ENCODE results near the gene DCAF17.
A peak's percentile ranks its signal among the peaks of the same experiment; 100 is the strongest.

The DCAF17 gene, protein sequence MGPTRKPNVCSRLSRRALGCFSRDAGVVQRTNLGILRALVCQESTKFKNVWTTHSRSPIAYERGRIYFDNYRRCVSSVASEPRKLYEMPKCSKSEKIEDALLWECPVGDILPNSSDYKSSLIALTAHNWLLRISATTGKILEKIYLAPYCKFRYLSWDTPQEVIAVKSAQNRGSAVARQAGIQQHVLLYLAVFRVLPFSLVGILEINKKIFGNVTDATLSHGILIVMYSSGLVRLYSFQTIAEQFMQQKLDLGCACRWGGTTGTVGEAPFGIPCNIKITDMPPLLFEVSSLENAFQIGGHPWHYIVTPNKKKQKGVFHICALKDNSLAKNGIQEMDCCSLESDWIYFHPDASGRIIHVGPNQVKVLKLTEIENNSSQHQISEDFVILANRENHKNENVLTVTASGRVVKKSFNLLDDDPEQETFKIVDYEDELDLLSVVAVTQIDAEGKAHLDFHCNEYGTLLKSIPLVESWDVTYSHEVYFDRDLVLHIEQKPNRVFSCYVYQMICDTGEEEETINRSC

DNA sequence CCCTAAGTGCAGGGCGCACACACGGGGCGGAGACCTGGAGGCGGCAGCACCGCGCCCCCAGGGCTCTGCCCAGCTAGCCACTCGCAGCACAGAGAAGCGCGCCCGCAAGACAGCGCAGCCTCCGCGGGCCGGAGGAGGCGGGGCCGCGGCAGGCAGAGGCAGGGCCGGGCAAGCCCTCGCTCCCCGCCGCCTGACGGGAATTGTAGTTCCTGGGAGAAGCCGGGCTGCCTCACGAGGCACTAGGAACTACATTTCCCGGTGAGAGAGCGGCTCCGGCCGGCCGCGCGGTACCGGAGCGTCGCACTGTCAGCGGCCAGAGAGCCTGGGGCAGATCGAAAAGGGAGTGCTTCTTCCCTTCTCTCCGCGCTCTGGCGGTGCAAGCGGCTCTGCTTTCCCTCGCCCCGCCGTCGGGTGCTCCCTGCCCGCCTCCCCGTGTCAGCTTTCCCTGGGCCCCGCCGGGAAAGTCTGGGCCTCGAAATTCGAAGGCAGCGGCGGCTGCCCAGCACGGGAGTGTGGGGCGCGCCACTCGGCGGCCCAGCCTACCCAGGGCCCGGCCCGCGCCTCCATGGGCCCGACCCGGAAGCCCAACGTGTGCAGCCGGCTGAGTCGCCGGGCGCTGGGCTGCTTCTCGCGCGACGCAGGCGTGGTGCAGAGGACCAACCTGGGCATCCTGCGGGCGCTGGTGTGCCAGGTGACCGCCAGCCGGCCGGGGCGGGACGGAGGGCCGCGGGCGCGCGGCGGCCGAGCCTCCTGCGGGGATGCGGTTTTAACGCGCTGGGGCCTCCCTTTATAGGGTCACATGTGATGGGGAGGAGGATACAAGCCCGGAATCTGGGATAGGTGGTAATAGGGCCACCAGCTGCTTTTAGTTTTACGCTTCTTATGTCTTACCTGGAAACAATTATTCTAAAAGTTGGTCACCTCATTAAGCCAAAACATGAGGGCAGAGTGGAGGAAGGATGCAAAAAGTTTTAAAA lies at the start of gene DCAF17:
Gene DCAF17, plus strand, starts transcription at position 214 of the 977 bp plus-strand sequence. Its CDS starts 352 bp downstream, at position 566.
- peak; percentile 85 to 88 for DNase-seq

DNA sequence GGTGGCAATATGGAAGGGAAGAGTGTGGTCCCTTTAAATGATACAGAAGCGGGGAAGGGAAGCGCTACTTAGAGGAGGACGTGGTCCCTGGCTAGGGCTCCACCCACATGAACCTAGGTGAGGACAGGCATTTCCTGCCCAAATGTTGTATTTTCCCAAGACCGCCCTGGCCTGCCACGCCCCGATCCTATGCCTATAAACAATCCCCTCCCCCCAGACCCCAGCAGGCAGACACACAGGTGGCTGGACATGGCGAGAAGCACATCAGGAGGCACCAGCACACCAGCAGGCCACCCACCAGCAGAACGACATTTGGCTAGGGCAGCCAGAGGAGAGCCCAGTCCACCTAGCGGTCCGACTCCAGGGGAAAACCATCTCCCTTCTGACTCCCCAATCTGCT lies 47.4 kb upstream of the DCAF17 start:
- no peak for DNase-seq

DNA sequence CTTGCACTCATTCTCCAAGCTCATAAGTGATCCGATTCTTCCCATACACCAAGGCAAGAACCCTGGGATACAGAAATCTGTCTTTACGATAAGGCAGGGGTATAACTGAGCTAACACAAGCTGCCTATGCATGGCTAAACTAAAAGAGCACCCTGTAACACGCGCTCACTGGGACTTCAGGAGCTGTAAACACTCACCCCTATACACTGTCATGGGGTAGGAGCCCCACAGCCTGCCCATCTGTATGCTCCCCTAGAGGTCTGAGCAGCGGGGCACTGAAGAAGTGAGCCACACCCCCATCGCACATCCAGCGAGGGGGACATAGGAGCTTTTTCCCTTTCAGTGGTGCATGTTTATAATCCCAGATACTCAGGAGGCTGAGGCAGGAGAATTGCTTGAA lies 47.0 kb upstream of the DCAF17 start:
- no peak for DNase-seq

DNA sequence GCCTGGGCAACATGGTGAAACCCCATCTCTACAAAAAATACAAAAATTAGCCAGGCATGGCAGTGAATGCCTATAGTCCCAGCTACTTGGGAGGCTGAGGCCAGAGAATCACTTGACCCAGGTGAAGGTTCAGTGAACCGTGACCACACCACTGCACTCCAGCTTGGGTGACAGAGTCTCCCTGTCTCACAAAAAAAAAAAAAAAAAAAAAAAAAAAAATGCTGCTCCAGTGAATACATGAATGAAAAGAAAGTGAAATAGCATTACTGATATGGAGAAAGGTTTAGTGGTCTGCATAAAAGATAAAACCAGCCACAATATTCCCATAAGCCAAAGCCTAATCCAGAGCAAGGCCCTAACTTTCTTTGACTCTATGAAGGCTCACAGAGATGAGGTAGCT lies 44.7 kb upstream of the DCAF17 start:
- no peak for DNase-seq

DNA sequence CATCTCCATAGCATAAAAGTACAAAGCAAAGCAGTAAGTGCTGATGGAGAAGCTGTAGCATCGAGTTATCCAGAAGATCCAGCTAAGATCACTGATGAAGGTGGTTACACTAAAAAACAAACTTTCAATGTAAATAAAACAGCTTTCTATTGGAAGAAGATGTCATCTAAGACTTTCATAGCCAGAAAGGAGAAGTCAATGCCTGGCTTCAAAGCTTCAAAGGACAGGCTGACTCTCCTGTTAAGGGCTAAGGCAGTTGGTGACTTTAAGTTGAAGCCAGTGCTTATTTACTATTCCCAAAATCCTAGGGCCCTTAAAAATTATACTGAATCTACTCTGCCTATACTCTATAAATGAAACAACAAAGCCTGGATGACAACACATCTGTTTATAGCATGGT lies 44.2 kb upstream of the DCAF17 start:
- no peak for DNase-seq

DNA sequence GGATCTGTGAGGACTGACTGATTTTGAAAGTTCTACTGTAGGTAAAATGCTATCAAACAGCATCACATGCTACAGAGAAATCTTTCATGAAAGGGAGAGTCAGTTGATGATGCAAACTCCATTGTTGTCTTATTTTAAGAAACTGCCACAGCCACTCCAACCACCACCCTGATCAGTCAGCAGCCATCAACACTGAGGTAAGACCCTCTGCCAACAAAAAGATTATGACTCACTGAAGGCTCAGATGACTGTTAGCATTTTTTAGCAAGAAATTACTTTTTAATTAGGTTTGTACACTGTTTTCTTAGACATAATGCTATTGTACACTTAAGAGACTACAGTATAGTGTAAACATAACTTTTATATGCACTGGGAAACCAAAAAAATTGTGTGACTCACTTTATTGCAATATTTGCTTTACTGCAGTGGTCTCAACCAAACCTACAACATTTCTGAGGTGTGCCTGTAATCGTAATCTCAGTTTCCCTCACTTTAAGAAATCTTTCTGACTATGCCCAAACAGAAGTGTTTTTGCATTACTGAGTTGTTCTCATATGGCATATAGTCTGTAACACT lies 43.0 kb upstream of the DCAF17 start:
- DNase-seq = peak in 1 of 2 donors; percentile 9

DNA sequence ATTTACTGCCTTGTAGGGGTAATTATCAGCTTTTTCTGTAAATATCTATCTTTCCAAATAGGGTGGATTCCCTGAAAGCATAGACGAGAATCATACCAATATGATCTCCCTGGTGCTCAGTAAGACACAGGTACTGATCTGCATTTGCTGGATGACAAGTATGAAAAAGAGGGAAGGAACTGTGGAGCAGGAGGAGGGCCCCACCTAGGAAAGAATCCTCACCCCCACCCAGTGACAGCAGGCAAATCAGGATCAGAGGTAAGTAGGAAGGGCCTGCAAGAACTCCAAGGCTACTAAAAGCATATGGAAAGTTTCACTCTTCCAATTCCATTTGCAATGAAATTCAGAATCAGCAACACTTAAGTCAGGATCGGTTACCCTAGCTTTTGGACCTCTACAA lies 42.5 kb upstream of the DCAF17 start:
- no peak for DNase-seq

DNA sequence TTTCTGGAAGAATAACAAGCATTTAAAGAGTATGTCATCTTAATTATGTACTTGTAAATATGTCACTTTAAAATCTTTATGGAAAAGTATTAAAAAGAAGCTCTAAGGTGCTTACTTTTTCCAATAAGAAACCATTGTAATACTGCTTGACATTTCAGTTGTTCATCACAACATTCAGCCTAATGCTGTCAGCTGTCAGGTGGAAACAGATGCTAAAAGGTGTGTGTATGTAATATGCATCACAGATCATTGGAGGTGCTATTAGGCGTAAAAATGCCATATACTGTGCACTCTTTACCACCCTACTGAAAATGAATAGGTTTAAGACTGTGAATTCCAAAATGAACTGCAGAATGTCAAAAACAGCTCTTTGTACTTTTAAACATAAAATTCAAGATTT lies 40.5 kb upstream of the DCAF17 start:
- no peak for DNase-seq

DNA sequence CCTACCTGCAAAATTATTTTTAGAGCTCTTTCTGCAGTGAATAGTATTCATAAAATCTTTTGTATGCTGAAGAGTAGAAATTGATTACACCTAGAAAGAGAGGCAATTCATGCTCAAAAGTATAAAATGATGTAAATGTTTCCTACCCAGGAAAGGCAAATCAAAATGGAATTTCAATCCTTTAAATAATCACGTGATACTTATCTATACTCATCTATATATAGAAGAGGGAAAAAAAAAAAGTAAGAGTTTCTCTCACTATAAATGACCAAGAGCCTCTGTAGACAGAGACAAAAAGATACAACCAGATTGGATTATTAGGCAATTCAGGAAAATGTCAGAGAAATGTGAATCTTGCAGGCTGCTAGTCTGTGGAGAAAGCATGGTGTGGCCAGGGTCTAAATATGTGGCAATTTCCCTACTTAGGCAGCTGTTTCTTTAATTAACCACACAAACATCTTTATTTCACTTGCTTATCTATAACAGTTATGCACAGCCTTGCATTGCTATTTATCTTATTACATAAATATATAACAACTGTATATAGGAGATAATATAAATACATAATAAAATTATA lies 39.8 kb upstream of the DCAF17 start:
- no peak for DNase-seq

DNA sequence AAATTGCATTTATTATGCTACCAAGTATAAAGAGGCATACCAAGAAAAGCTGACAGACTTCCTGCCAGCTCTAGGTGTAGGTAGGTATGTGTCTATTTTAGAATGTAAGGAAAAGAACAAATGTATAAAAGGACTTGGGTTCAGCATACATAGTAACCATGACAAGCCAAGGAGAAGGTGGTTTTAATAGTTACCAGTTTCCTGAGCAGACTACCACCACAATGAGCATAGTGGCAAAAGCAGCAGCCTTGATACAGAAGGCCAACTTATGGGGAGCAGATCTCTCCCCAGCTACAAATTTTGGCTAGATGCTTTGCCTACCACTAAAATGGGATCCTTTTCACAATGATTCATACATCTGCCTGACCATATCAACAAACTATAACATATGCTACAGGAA lies 34.7 kb upstream of the DCAF17 start:
- DNase-seq = no peak

DNA sequence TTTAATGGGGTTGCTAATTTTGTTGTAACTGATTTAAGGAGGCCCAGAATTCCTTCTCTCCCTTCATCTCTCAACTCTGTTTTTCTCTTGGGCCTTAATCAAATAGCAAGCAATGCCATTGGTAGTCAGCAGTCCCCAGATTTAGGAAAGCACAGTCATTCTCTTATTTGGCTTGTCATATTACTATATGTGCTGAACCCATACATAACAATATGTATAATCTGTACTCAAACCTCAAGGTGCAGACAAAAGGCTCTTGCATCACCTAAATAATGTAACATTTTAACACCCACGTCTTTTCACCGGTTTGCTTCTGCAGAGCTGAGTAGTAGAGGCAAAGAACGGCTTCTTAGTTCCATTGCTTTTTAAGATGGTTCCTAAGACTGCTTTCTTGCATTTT lies 33.6 kb upstream of the DCAF17 start:
- no peak for DNase-seq

DNA sequence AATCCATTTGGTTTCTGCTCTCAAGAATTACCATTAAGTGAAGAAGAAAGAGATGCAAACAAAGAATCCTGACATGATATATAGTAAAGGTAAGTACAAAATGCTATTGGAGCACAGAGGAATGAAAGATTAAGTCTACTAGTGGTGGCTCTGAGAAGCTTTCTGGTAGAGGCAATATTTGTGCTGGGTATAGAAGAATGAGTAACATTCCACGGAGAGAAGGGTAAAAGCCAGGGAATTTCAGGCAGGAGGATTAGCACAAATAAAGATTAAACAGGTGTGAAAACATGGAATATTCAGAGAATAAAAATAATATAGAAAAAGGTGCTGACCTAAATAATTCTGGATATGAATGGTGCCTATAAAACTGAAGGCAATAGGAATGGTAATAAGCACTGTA lies 32.1 kb upstream of the DCAF17 start:
- no peak for DNase-seq

DNA sequence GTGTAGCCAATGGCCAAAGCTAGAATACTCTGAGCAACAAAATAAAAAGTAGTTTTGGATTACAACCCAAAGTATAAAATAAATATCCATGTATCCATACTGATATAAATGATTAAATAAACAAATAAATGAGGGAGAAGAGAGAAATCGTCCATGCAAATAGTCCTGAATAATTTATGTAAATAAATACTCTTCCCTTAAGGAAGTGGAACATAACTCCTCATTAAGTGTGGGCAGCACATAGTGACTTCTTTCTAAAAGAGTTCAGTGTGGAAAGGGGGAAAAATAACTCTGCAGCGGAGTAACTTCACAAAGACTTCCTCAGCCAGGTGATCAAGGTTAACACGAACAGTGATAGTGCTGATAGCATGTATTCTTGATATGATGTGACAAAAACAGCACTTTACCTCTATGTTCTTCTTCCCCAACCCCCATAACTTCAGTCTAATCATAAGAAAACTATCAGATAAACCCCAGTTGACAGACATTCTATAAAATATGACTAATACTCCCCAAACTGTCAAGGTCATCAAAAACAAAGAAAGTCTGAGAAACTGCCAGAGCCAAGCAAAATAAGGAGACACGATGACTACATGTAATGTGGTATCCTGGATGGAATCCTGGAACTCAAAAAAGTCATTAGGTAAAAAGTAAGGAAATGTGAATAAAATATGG lies 31.0 kb upstream of the DCAF17 start:
- no peak for DNase-seq

DNA sequence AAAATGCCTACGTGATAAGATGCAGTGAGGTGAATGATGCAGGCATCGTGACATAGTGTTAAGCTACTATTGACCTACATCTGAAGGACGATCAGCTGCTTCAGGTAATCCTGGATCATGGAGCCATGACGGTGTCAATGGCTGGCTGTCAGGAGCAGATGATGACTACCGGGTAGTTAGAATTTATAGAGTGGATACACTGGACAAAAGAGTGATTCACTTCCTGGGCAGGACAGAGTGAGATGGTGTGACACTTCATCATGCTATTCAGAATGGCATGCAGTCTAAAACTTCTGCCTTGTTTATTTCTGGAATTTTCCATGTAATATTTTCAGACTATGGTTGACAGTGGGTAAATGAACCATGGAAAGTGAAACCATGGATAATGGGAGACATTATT lies 29.8 kb upstream of the DCAF17 start:
- no peak for DNase-seq

DNA sequence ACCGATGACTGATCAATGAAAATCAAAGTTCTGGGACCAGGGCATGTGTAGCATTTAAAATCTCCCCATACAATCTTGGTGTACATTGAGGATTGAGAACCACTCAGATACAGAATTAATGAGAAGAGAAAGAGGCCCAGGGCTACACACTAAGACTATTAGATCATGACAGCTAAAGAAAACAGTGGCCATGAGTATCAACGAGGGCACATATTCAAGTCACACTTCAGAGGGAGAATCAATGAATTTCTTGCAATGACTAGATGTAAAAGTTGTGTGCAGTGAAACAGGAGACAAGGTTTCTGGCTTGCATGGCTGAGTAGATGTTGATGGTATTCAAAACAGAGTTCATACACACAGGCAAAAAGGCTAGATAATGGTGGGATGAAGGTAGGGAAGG lies 29.3 kb upstream of the DCAF17 start:
- no peak for DNase-seq

DNA sequence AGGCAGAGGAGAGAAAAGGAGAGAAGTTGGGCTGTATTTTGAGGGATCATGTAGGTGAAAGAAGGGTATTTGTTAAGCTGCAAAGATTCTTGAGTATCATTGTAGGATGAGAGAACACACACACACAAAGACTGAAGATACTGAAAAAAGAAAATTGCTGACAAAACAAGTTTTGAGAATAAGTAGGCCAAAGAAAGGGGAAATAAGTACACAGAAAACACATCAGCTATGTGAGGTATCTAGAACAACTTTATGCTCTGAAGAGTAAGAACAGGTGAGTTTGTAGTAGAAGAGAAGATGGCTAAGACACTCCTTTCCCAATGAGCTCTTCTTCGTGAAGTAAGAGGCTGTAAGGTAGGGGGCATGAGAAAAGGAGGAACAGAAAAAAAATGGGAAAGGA lies 28.5 kb upstream of the DCAF17 start:
- no peak for DNase-seq

DNA sequence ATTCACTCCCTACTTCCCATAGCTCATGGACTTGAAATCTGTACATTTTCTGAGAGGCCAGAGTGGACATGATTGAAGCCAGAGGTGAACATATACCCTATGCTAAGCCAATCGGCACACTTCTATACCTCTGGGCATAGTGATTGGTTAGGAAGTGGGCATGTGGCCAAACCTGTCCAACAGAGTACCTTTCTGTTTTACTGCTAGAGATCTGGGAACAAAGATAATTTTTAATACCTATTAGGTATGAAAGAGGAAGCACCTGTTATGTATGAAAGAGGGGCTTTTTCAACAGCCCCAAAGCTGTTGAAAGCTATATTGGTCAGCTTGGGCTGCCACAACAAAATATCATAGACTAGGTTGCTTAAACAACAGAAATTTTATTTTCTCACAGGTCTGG lies 28.0 kb upstream of the DCAF17 start:
- DNase-seq = no peak

DNA sequence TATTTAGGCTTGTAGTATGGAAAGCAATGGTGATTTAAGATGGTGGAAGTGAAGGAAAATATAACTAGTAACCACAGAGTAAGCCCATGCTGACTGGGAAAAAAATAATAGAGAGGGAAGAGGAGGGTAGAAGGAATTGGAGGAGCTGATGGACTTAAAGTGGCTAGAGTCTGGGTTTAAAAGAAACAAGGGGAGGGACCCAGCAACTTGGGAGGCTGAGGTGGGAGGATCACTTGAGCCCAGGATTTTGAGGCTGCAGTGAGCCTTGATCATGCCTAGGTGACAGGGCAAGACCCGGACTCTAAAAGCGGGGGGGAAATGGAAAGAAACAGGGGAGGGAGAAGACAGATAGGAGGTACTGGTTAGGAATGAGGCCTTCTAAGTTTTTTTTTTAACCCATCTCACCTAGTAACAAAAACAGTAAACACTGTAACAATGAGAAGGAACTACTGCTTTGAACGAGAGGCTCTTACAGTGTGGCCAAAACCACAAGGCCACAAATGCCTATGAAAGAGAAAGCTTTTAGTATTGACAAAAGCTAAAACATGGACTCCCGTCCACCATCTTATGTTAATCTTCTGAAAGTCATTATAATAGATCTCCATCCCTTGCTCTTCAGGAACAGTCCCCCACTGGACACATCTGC lies 26.9 kb upstream of the DCAF17 start:
- DNase-seq = no peak

DNA sequence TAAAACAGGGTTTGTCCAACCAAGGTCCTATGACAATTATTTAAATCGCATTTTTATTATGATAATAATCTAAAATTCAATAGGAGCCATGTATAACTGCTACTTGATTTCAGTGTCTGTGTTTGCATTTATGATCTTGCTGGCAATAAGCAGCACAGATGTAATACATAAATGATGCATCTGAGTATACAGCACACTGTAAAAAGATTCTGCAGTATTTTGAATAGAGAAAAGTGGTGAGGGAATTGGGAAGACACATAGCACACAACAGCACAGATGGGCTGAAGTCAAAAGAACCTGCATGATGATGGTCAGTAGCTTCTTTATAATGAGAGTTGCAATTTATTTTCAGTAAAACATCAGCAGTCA lies 26.4 kb upstream of the DCAF17 start:
- no peak for DNase-seq

DNA sequence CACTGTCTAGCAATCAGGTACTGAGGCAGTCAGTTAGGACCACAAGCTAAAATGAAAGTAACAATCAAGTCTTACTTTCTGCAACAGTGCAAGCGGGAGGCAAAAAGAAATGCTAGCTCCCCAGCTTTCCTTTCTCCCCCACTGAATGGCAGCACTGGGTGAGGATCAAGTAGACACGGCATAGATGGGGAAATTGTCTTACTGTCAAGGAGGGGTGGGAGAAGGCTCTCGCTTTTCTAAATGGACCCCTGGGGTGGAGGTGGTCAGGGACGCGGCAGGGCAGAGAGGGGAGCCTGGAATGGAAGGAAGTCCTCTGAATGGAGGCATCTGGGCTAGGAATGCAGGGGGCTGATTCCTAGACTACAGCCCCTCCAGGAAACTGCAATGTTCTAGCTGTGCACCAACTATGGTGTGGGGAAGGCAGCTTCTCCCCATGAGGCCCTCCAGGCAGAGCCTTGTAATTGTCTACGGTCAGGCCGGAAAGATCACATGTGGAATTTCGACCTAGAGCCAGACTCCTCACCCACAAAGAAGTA lies 24.5 kb upstream of the DCAF17 start:
- DNase-seq = no peak

DNA sequence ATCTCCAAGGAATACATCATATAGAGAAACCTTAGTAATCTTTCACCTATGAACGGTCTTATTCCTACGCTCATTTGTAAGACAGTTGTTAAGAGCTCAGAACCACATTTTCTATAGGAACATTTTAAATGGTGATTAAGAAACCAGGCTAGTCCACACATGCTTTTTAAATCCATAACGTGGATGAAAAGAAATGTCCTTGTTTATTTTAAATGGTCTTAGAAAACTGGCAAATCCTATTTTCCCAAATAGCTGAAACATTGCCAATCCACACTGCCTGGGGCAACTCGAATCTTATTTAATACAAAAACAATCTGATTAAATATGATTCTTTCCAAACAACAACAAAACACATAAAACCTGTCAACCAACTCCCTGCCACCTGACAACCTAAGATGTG lies 23.9 kb upstream of the DCAF17 start:
- DNase-seq = no peak

DNA sequence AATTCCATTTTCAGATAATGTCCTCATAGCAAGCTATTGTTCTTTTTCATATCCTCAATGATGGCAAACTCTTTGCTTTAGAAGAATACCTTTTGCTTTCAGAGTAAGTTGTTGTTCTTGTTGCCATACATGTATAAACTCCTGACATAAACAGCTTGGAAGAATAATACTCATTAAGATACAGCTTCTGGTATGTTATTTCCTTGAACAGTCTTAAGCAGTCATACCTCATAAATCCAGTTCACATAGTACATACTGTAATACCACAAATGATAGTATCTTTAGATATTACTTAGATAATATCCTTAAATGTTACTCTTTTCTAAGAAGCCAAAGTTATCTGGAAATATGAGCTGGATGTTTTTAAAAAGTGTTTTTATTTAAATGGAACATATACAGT lies 23.4 kb upstream of the DCAF17 start:
- no peak for DNase-seq
